ENCODE measurements around the gene REXO5.

- no peak for TF ChIP-seq CTCF (IDR thresholded peaks at IDR 0.05; ENCODE audit: low read depth, low read length)
- TF ChIP-seq EZH2phosphoT487 (IDR thresholded peaks at IDR 0.05; ENCODE audit: low read depth), result no peak
These were observed 46.8 kb downstream of the REXO5 start for GRCh38 chr16:20853143-20853542.

Data from OCI-LY3 (cell line).